GM12864 (cell line): ENCODE measurements around the gene MLXIPL.

ENCODE experiments used
- DNase-seq: peaks from one replicate; pipeline ENCODE4 v3.0.0-alpha.2; 2011; ENCODE audit warnings: low read depth
- H3K4me3 ChIP-seq: 2 replicates; pipeline ENCODE4 v1.5.1; 2011; ENCODE audit warnings: mild to moderate bottlenecking, low read depth, low read length, control low read depth
- CTCF ChIP-seq: IDR thresholded peaks from 2 replicates; pipeline ENCODE4 v1.5.1; 2011; ENCODE audit warnings: low read depth, mild to moderate bottlenecking, moderate library complexity, low read length, control low read depth, inconsistent platforms; ENCODE audit errors: missing control alignments

Gene MLXIPL

GRCh38 chr7:73623798-73624668 is at the start of gene MLXIPL:
Gene MLXIPL, minus strand, starts transcription at chr7:73624522. Its CDS starts 30 bp downstream, at chr7:73624492.
- TF ChIP-seq CTCF = no peak
- no peak within 1 kb of the TSS for H3K4me3 ChIP-seq
- DNase-seq = no peak

- TF ChIP-seq CTCF = no peak
- no peak overlapping the region for H3K4me3 ChIP-seq
- DNase-seq = no peak
These were observed 47.6 kb upstream of the MLXIPL start for GRCh38 chr7:73671857-73672445.

GRCh38 chr7:73671322-73671661 is 47.0 kb upstream of the MLXIPL start:
- no peak overlapping the region for H3K4me3 ChIP-seq
- no peak for DNase-seq
- TF ChIP-seq CTCF = no peak

GRCh38 chr7:73669858-73670385 is 45.6 kb upstream of the MLXIPL start:
- H3K4me3 ChIP-seq = no peak overlapping the region
- DNase-seq = no peak
- TF ChIP-seq CTCF = no peak

- no peak for DNase-seq
- H3K4me3 ChIP-seq = no peak overlapping the region
- no peak for TF ChIP-seq CTCF
These were observed 45.0 kb upstream of the MLXIPL start for GRCh38 chr7:73669288-73669701.

GRCh38 chr7:73668886-73669230 is 44.5 kb upstream of the MLXIPL start:
- H3K4me3 ChIP-seq = no peak overlapping the region
- no peak for DNase-seq

More at GRCh38 chr7:73668886-73669230, 44.5 kb upstream of the MLXIPL start:
- TF ChIP-seq CTCF = no peak
